Stimulated activated CD8-positive, alpha-beta memory T cell treated with anti-CD3 and anti-CD28 coated beads, Interleukin-4, amount 100 ng/mL, for 48 hours (primary cell): ENCODE results near the gene LUZP2.

ENCODE experiments used
- DNase-seq: peaks from one replicate; pipeline ENCODE4 v3.0.0-alpha.2; 2020

LUZP2 gene

GRCh38 chr11:24636291-24636629, 139.4 kb downstream of the LUZP2 start:
- no peak for DNase-seq

DNA sequence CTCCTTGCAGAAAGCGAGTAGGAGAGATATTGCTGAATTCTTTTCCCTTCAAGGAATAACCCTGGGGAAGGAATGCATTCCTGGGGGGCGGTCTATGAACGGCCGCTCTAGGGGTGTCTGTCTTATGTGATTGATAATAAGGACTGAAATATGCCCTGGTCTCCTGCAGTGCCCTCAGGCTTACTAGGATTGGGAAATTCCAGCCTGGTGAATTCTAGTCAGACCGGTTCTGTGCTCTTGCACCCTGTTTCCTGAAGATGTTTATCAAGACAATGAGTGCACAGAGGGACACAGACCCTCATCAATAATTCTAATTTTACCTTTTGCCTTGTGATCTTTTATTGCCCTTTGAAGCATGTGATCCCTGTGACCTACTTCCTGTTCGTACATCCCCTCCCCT, 140.7 kb downstream of the LUZP2 start:
- DNase-seq, result no peak

DNA sequence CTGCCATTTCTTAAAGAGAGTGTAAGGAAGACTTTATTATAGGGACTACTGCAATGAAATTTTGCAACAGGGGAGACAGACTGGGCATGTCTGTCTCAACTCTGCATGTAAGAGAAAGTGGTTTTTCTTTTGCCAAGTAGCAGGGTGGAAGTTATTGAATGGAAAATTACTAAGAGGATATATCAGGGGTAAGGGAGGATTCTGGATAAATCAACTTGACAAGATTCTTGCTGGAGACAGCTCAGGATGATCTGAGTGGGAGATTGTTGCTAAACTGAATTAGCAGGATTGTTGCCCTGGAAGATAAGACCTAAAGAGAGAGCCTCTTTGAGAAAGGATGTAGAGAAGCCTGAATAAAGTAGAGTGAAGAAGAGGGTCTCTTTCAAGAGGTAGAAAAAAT, 145.8 kb downstream of the LUZP2 start:
- no peak for DNase-seq

- no peak for DNase-seq
Observed at GRCh38 chr11:24645563-24645962, 148.7 kb downstream of the LUZP2 start.

DNA sequence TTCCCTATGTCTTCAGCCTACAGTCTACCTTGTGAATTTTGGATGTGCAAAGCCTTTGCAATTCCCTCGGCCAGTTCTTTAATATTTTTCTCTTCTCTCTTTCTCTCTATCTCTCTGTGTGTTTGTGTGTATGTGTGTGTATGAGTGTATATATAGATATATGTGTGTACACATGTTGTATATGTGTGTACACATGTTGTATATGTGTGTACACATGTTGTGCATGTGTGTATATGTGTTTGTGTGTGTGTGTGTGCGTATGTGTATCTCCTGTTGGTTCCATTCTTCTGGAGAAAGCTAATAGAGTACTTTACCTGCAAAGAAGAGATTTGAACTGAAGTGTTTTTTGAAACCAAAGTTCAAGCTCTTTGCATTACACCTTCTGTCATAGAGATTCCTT, 155.0 kb downstream of the LUZP2 start:
- no peak for DNase-seq

- no peak for DNase-seq
Observed at GRCh38 chr11:24653901-24654300, 157.0 kb downstream of the LUZP2 start.

GRCh38 chr11:24661331-24661730, 164.5 kb downstream of the LUZP2 start:
- no peak for DNase-seq

DNA sequence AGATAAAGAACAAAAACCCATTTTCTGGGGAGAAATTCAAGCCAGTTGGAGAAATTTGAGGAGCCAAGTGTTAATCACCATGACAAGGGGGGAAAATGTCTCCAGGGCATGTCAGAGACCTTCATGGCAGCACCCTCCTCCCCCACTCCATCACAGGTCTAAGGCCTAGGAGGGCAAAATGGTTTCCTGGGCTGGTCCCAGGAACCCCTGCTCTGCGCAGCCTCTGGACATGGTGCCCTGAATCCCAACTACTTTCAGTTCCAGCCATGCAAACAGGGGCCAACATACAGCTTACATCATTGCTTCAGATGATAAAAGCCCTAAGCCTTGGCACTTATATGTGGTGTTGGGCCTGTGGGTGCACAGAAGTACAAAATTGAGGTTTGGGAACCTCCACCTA, 167.5 kb downstream of the LUZP2 start:
- no peak for DNase-seq

- no peak for DNase-seq
Observed at GRCh38 chr11:24667353-24667968, 170.6 kb downstream of the LUZP2 start.

DNA sequence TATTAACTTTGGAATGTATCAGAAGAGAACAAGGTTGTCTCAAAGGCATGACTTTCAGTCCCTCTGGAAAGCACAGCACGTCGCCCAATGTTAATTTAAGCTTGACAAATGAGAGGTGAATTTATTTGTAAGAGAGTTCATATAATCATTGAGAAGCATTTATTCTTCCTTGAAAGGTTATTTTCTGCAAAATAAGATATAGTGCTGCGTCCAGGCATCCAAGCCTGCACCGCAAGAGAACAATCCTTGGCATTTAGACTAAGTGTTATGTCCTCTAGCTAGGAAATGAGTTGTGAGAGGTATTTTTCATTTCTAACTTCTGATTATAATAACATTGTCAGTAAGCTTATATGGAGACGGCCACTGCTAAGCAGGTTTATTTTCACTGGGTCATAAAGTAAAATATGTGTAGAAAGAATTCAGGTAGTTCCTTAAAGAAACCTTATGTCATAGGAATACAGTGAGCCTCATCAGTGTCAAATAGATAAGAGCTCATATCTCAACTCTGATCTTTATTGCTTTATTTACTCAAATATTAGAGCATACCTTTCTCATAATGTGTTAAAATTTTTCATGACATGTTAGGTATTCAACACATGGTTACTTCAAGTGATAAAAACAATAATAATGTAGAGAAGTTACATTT, 182.0 kb downstream of the LUZP2 start:
- no peak for DNase-seq

- no peak for DNase-seq
Observed at GRCh38 chr11:24679821-24680351, 183.0 kb downstream of the LUZP2 start.

- no peak for DNase-seq
Observed at GRCh38 chr11:24683583-24683982, 186.7 kb downstream of the LUZP2 start.

- no peak for DNase-seq
Observed at GRCh38 chr11:24685821-24686220, 189.0 kb downstream of the LUZP2 start.

DNA sequence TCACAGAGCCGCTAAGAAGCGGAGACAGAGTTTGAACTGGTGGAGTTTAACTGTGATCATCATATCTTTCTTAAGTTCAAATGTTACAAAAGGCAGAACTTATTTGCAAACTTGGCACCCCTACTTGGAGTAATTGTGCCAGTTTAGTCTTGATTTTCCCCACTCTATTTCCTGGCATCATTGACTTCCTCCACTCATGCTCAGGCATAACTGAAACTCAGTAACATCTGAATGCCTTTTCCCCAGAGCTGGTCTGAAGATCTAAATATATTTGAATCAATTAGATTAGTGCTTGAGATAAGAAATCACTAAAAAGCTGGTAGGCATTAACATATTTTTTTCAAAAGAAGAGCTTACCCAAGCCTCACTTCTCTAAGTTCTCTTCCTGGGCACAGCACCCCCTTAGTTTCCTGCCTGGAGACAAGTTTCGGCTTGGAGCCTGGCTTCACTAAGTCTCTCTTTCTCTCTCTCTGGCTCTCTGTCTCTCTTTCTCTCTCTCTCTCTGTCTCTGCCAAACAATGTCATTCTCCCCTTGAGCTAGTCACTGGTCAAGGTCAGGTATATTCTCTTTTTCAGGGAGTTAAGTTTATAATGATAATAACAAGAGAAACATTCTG, 190.8 kb downstream of the LUZP2 start:
- no peak for DNase-seq

GRCh38 chr11:24688981-24689380, 192.1 kb downstream of the LUZP2 start:
- DNase-seq, result no peak

DNA sequence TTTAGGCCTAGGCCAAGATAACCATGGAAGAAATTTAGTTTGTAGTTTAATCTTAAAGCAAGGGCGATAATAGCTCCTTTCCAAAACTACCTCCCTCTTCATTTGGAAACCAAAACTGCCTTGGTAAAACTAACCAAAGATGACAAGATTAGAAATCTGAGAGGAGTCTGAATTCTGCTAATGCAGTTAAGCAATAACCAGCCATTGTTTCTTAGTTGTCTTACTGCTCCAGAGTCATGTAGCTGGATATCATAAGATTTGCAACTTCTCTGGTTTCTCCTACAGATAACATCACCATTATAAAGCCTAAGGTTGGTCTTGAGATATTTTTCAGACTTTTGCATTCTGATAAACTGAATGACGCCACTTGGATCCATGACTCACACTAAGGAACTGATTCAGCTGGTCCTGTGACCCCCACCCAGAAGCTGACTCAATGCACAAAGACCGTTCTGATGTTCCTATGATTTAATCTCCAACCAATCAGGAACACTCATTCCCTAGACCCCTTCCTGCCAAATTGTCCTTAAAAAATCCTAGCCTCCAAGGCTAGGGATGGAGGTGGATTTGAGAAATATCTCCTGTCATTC, 200.8 kb downstream of the LUZP2 start:
- DNase-seq, result no peak

DNA sequence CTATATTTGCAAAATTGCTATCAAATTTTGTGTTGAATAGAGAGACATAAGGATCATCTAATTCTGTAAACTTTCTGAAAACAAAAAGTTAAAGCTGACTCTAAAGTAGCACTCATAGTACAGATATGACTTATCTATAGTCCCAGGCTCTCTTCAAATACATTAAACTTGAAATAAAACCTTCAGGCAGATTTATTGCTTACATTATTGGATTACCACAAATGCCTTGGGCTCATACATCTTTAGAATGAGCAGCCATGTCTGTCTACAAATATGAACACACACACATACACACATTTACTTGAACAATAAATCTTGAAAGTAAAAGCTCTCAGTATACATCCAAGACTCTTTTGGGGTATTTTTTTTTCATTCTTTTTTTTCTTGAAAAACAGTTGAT, 207.9 kb downstream of the LUZP2 start:
- DNase-seq, result no peak

DNA sequence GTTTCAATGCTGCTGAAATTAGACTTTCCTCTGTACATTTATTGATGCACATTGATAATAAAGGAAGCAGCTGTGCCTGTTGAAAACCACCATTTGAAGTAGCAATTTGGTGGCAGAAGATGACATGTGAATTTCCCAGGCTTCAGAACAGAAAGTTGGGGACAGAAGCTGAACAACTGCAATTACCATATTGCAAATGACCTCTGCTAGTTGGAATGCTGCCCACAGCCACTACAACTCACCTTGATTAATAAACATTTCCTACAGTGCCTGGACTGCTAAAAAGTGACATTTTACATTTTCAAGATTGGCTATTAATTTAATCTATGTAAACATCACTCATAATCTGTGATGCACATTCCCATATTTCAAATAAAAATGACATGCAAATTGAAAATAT, 208.6 kb downstream of the LUZP2 start:
- DNase-seq, result no peak

GRCh38 chr11:24708616-24709015, 211.8 kb downstream of the LUZP2 start:
- DNase-seq, result no peak

DNA sequence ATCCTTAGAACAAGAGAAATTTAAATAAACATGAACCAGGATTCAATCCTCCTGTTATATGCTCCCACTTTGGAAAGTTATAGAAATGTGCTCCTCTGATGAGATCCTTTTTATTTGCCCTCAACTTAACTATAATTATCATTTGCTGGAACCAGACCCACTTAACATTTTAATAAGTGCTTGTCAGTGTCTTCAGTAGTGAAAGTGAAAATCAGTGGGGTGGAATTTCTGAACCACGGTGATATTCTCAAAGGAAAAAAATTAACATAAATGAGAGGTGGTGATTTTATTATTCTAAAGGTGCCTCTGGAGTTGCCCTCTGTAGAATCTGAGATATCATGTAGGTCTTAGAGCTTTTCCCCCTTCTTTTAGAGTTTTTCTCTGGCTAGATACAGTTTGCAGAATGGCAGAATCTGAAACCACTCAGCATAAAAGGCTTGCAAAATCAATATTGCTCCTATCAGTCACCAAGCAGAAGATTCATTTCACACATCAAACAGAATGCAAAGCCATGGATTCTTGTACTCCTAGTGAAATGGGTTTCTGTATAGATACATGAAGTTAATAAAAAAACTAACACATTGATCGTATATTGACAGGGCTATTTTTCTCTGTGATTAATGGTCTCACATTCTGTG, 213.2 kb downstream of the LUZP2 start:
- no peak for DNase-seq

- no peak for DNase-seq
Observed at GRCh38 chr11:24714601-24715000, 217.7 kb downstream of the LUZP2 start.

GRCh38 chr11:24716403-24716802, 219.6 kb downstream of the LUZP2 start:
- no peak for DNase-seq

DNA sequence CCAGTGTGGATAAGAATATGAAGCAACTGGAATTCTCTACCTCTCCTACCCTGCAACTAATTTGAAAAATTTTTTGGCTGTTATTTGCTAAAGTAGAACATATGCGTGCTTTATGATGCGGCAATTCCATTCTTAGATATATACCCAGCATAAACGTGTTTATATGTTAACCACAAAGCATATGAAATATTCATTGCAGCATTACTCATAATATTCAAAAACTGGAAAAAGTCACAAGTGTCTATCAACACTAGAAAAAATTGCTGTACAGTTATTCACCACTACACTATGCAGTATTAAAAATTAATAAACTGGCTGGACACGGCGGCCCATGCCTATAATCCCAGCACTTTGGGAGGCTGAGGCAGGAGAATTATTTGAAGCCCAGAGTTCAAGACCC, 226.4 kb downstream of the LUZP2 start:
- DNase-seq, result no peak

- no peak for DNase-seq
Observed at GRCh38 chr11:24731554-24731953, 234.7 kb downstream of the LUZP2 start.
